ENCODE results near the gene PAFAH1B1. TPM values are rescaled to one million over a fixed set of nuclear protein-coding genes. Genes with fewer than 3 reads are reported as not detected.

The PAFAH1B1 gene
- total RNA-seq, 4 donors from 2014 or later, result 99.2 to 106 (median 105) TPM

DNA sequence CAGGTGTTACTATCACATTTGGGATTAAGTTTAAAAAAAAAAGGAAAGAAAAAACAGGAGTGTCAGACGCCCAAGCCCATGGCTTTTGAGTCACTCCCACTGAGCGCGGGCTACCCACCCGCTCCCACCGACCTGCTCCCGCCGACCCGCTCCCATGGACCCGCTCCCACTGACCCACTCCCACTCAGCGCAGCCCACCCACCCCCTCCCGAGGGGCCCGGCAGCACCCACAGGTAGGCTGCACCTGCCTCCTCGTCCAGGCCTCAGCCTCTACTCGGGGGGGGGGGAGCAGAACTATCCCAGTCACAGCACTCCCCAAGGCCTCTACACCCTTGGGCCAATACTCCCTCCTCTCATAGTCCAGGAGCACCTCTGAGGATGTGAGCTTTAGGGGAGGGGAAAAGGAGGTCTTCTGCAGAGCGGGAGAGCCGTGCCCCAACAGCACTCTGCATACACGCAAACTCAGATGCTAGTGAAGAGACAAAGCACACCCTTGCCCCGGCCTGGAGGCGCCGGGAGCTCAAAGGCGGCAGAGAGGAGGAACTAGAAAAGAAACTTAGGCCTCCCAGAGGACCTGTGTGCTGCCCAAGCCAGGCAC is 115.2 kb downstream of the PAFAH1B1 start:
- Histone ChIP-seq H3K9me3 (no peaks in the 10 kb centered on the region), H3K4me1 (peaks cover 60 to 77% of the 10 kb centered on the region in 2 donors), H3K27ac (peak overlapping the region; percentile 91 to 98 (median 96)), H3K4me3 (peak overlapping the region; percentile 65 to 84 (median 71)), H3K27me3 (no peaks in the 10 kb centered on the region), H3K36me3 (no peaks in the 10 kb centered on the region)
- DNase-seq (no peak), ATAC-seq (no peak)
- intact Hi-C loops (cut with DNase I; ENCODE audit: low total_unique reads), result loop anchor here (5.0 kb wide), 2 partner anchors 196 to 326 kb away; partner anchors contain the start of gene METTL16
- in situ Hi-C loops (cut with MboI; ENCODE audit: low sequenced_read_pairs in 4 of 4), result loop anchor here in 1 of 4 donors (25.0 kb wide), 1 partner anchor 296 kb away; the partner anchor contains the start of gene MNT
- TF ChIP-seq POLR2A (IDR thresholded peaks at IDR 0.05), result no peak
- TF ChIP-seq, protein P1, sequence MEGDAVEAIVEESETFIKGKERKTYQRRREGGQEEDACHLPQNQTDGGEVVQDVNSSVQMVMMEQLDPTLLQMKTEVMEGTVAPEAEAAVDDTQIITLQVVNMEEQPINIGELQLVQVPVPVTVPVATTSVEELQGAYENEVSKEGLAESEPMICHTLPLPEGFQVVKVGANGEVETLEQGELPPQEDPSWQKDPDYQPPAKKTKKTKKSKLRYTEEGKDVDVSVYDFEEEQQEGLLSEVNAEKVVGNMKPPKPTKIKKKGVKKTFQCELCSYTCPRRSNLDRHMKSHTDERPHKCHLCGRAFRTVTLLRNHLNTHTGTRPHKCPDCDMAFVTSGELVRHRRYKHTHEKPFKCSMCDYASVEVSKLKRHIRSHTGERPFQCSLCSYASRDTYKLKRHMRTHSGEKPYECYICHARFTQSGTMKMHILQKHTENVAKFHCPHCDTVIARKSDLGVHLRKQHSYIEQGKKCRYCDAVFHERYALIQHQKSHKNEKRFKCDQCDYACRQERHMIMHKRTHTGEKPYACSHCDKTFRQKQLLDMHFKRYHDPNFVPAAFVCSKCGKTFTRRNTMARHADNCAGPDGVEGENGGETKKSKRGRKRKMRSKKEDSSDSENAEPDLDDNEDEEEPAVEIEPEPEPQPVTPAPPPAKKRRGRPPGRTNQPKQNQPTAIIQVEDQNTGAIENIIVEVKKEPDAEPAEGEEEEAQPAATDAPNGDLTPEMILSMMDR (IDR thresholded peaks at IDR 0.05 in 4 of 5, conservative IDR thresholded peaks at IDR 0.05 in 1 of 5), result no peak

DNA sequence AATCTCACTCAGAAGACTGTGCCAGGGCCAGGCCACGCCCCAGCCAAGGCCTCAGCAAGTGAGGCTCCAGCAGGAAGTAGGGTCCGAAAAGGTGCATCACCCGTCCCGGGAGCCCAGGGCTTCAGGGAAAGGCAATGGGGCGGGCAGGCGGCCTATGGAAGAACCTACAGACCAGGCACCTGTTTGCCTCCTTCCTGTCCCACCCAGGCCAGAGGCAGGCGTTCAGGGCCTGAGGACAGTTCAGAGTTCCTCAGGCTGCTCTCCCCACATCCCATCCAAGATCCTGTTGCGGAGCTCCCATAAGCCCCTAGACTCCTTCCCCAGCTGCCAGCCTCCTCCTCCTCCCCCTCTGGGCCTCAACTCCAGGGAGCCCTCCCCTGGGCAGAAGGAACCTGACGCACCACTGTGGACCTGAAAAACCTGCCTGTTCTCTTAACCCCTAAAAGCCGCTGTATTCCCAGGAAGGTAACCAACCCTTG is 115.8 kb downstream of the PAFAH1B1 start:
- no peaks in the 10 kb centered on the region for H3K27me3 ChIP-seq
- peaks cover 63 to 74% of the 10 kb centered on the region in 2 donors for H3K4me1 ChIP-seq
- TF ChIP-seq POLR2A (IDR thresholded peaks at IDR 0.05), result no peak
- TF ChIP-seq, protein P1 (IDR thresholded peaks at IDR 0.05 in 4 of 5, conservative IDR thresholded peaks at IDR 0.05 in 1 of 5), result no peak
- DNase-seq (peak in 1 of 2 donors; percentile 67), ATAC-seq (no peak)
- peak overlapping the region; percentile 65 to 84 (median 71) for H3K4me3 ChIP-seq
- peak overlapping the region; percentile 91 to 98 (median 96) for H3K27ac ChIP-seq
- H3K36me3 ChIP-seq, result no peaks in the 10 kb centered on the region
- intact Hi-C loops (cut with DNase I; ENCODE audit: low total_unique reads) (loop anchor here (5.0 kb wide), 2 partner anchors 197 to 327 kb away; partner anchors contain the start of gene METTL16), in situ Hi-C loops (cut with MboI; ENCODE audit: low sequenced_read_pairs in 4 of 4) (loop anchor here in 1 of 4 donors (25.0 kb wide), 1 partner anchor 297 kb away; the partner anchor contains the start of gene MNT)
- no peaks in the 10 kb centered on the region for H3K9me3 ChIP-seq

- Histone ChIP-seq H3K4me3 (peak overlapping the region; percentile 65 to 84 (median 71)), H3K27ac (peak overlapping the region; percentile 91 to 98 (median 96)), H3K27me3 (no peaks in the 10 kb centered on the region), H3K4me1 (peaks cover 59 to 65% of the 10 kb centered on the region in 2 donors), H3K36me3 (no peaks in the 10 kb centered on the region), H3K9me3 (no peaks in the 10 kb centered on the region)
- peak in 1 of 2 donors; percentile 37 for DNase-seq
- TF ChIP-seq POLR2A (IDR thresholded peaks at IDR 0.05), result no peak
- TF ChIP-seq, protein P1 (IDR thresholded peaks at IDR 0.05 in 4 of 5, conservative IDR thresholded peaks at IDR 0.05 in 1 of 5), result no peak
- intact Hi-C loops (cut with DNase I; ENCODE audit: low total_unique reads) (loop anchor here (2.0 to 5.0 kb wide), 4 partner anchors 23 to 317 kb away; partner anchors contain the start of gene MNT), in situ Hi-C loops (cut with MboI; ENCODE audit: low sequenced_read_pairs in 4 of 4) (loop anchor here in 2 of 4 donors (10.0 to 25.0 kb wide), 2 partner anchors 115 to 298 kb away; partner anchors contain the start of genes PAFAH1B1 (in 2 of the 2) and MNT (in 1 of the 2))
- ATAC-seq, result no peak
These were observed 116.8 kb downstream of the PAFAH1B1 start for GRCh38 chr17:2710071-2710802.

GRCh38 chr17:2710803-2711607 is 117.6 kb downstream of the PAFAH1B1 start:
- no peaks in the 10 kb centered on the region for H3K27me3 ChIP-seq
- DNase-seq (peak in 1 of 2 donors; percentile 39), ATAC-seq (no peak)
- intact Hi-C loops (cut with DNase I; ENCODE audit: low total_unique reads), result loop anchor here (1.0 to 5.0 kb wide), 6 partner anchors 24 to 318 kb away; partner anchors contain the start of genes MNT and PAFAH1B1
- H3K36me3 ChIP-seq, result no peaks in the 10 kb centered on the region
- H3K4me3 ChIP-seq, result peak overlapping the region; percentile 65 to 84 (median 71)
- peak overlapping the region; percentile 91 to 98 (median 96) for H3K27ac ChIP-seq
- TF ChIP-seq, protein P1 (IDR thresholded peaks at IDR 0.05 in 4 of 5, conservative IDR thresholded peaks at IDR 0.05 in 1 of 5), result no peak
- no peak for TF ChIP-seq POLR2A (IDR thresholded peaks at IDR 0.05)
- H3K9me3 ChIP-seq, result no peaks in the 10 kb centered on the region
- H3K4me1 ChIP-seq, result peaks cover 51 to 59% of the 10 kb centered on the region in 2 donors
- in situ Hi-C loops (cut with MboI; ENCODE audit: low sequenced_read_pairs in 4 of 4), result loop anchor here in 2 of 4 donors (10.0 to 25.0 kb wide), 2 partner anchors 116 to 299 kb away; partner anchors contain the start of genes PAFAH1B1 (in 2 of the 2) and MNT (in 1 of the 2)
